CD4-positive, alpha-beta T cell (primary cell): ENCODE data around the gene USH1G. TPM values are rescaled to one million over a fixed set of nuclear protein-coding genes. Genes with fewer than 3 reads are reported as not detected.

Experiments used
- ATAC-seq: fragments of 200-7000 bp; cut with Tn5 transposase; one replicate; pipeline ENCODE4 v1.10.0; 2022; ENCODE audit warnings: mild to moderate bottlenecking; ENCODE audit not compliant: poor library complexity
- CTCF ChIA-PET: fragments of 350-600 bp; sonication (Branson Sonifier 250); formaldehyde crosslinking; loops from one replicate; lab custom pipeline; 2021; ENCODE audit warnings: antibody characterized with exemption, inconsistent platforms; lab: Charles Lee
- POLR2A ChIA-PET: fragments of 350-600 bp; sonication (Branson Sonifier 250); formaldehyde crosslinking; loops from one replicate; lab custom pipeline; 2021; ENCODE audit warnings: antibody characterized with exemption, inconsistent platforms; lab: Charles Lee
- DNase-seq, 14 experiments: peaks; one replicate each; pipeline ENCODE4 v3.0.0-alpha.2; 2013 to 2020; ENCODE audit warnings: mixed read lengths in 2 of 14
- H3K27ac ChIP-seq, 2 donors: one replicate each; pipeline versions ENCODE4 v1.5.1 to v1.7.0; 2013; ENCODE audit warnings: low read length in 2 of 2, low read depth in 1 of 2, mild to moderate bottlenecking in 1 of 2
- H3K27me3 ChIP-seq, 2 experiments: 1 replicate in 1 of 2; 2 replicates in 1 of 2; pipeline versions ENCODE4 v1.6.1 to v1.7.0; 2013; ENCODE audit warnings: low read length in 2 of 2, control low read depth in 1 of 2, mild to moderate bottlenecking in 1 of 2, moderate library complexity in 1 of 2; ENCODE audit not compliant: insufficient read depth in 2 of 2, control insufficient read depth in 1 of 2
- H3K36me3 ChIP-seq: one replicate; pipeline ENCODE4 v1.6.1; 2013; ENCODE audit warnings: low read length, control low read depth; ENCODE audit not compliant: insufficient read depth
- H3K4me1 ChIP-seq: one replicate; pipeline ENCODE4 v1.6.1; 2013; ENCODE audit warnings: low read length, control low read depth; ENCODE audit not compliant: insufficient read depth
- H3K4me3 ChIP-seq: one replicate; pipeline ENCODE4 v1.5.1; 2013; ENCODE audit warnings: mild to moderate bottlenecking, low read length, moderate library complexity
- H3K9me3 ChIP-seq, 2 experiments: 1 replicate in 1 of 2; 2 replicates in 1 of 2; pipeline versions ENCODE4 v1.6.1 to v1.7.0; 2013; ENCODE audit warnings: low read length in 2 of 2, mild to moderate bottlenecking in 2 of 2, control low read depth in 1 of 2, moderate library complexity in 1 of 2; ENCODE audit not compliant: control insufficient read depth in 1 of 2, insufficient read depth in 1 of 2
- H3K27ac Mint-ChIP-seq: one replicate; pipeline ENCODE4 v1.8.0; 2020; ENCODE audit warnings: mixed read lengths
- H3K27me3 Mint-ChIP-seq: one replicate; pipeline ENCODE4 v1.8.0; 2021; ENCODE audit warnings: mixed read lengths
- H3K36me3 Mint-ChIP-seq: one replicate; pipeline ENCODE4 v1.8.0; 2021; ENCODE audit warnings: low read depth, mixed read lengths
- H3K4me1 Mint-ChIP-seq: one replicate; pipeline ENCODE4 v1.8.0; 2021; ENCODE audit warnings: low read depth, mixed read lengths
- H3K4me3 Mint-ChIP-seq: one replicate; pipeline ENCODE4 v1.8.0; 2020; ENCODE audit warnings: mild to moderate bottlenecking, mixed read lengths
- H3K9me3 Mint-ChIP-seq: one replicate; pipeline ENCODE4 v1.8.0; 2020; ENCODE audit warnings: mixed read lengths
- CTCF ChIP-seq: fragments of 200-600 bp; IDR thresholded peaks from one replicate; pipeline ENCODE4 v1.8.0; 2022; ENCODE audit warnings: antibody characterized with exemption, mild to moderate bottlenecking
- intact Hi-C, 2 experiments: fragments of 100-400 bp; cut with DNase I in 1 of 2; cut with micrococcal nuclease in 1 of 2; formaldehyde crosslinking; loops; one replicate each; pipeline versions ENCODE4 v1.15.1 to v1.9.0; 2023 to 2025; cut with DNase I, micrococcal nuclease
- total RNA-seq, 174 experiments: library from RNA in 2 of 174; stranded (reverse) in 2 of 174; gene quantifications; one replicate each; pipeline ENCODE4 v1.2.3 and lab custom pipeline; 2021 to 2026

The USH1G gene
- total RNA-seq, 2 experiments from 2014 or later, result not detected

- Mint-ChIP-seq H3K27me3 (peaks cover 64% of the 10 kb centered on the region), H3K9me3 (no peaks in the 10 kb centered on the region), H3K4me3 (no peak overlapping the region), H3K4me1 (no peaks in the 10 kb centered on the region), H3K36me3 (no peaks in the 10 kb centered on the region), H3K27ac (no peak overlapping the region)
- Histone ChIP-seq H3K27me3 (peaks cover 33 to 34% of the 10 kb centered on the region in 2 experiments), H3K36me3 (no peaks in the 10 kb centered on the region), H3K27ac (no peak overlapping the region), H3K4me3 (no peak overlapping the region), H3K9me3 (peaks cover 0 to 11% of the 10 kb centered on the region in 2 experiments), H3K4me1 (peaks cover 9% of the 10 kb centered on the region)
- CTCF ChIA-PET, result no interaction called here
- intact Hi-C loops, result loop anchor here in 1 of 2 experiments (10.0 kb wide), 1 partner anchor 515 kb away; no protein-coding TSS in a partner anchor
- no peak for TF ChIP-seq CTCF
- POLR2A ChIA-PET, result no interaction called here
- DNase-seq (no peak), ATAC-seq (no peak)
Measured at GRCh38 chr17:74939534-74939933, 16.5 kb upstream of the USH1G start.

GRCh38 chr17:74938194-74938950, 15.3 kb upstream of the USH1G start:
- DNase-seq (no peak), ATAC-seq (no peak)
- intact Hi-C loops, result loop anchor here in 1 of 2 experiments (10.0 kb wide), 1 partner anchor 514 kb away; no protein-coding TSS in a partner anchor
- no peak for TF ChIP-seq CTCF
- Mint-ChIP-seq H3K27me3 (peaks cover 68% of the 10 kb centered on the region), H3K4me3 (no peak overlapping the region), H3K36me3 (no peaks in the 10 kb centered on the region), H3K4me1 (no peaks in the 10 kb centered on the region), H3K9me3 (no peaks in the 10 kb centered on the region), H3K27ac (no peak overlapping the region)
- Histone ChIP-seq H3K4me3 (no peak overlapping the region), H3K27ac (no peak overlapping the region), H3K9me3 (peaks cover 0 to 11% of the 10 kb centered on the region in 2 experiments), H3K36me3 (no peaks in the 10 kb centered on the region), H3K27me3 (peaks cover 38 to 42% of the 10 kb centered on the region in 2 experiments), H3K4me1 (peaks cover 9% of the 10 kb centered on the region)
- ChIA-PET POLR2A (no interaction called here), CTCF (interaction anchor here (1.0 kb wide), 1 partner anchor 19 kb away, joined by 3 read pairs; no protein-coding TSS in a partner anchor)

GRCh38 chr17:74937064-74938051, 14.3 kb upstream of the USH1G start:
- CTCF ChIA-PET, result interaction anchor here (0.6 kb wide), 1 partner anchor 138 kb away, joined by 3 read pairs; no protein-coding TSS in a partner anchor
- DNase-seq (no peak), ATAC-seq (no peak)
- Histone ChIP-seq H3K4me1 (peaks cover 9% of the 10 kb centered on the region), H3K4me3 (no peak overlapping the region), H3K27ac (no peak overlapping the region), H3K36me3 (no peaks in the 10 kb centered on the region), H3K27me3 (peaks cover 48% of the 10 kb centered on the region in 2 experiments), H3K9me3 (peaks cover 0 to 11% of the 10 kb centered on the region in 2 experiments)
- Mint-ChIP-seq H3K4me3 (no peak overlapping the region), H3K36me3 (no peaks in the 10 kb centered on the region), H3K9me3 (no peaks in the 10 kb centered on the region), H3K27ac (no peak overlapping the region), H3K4me1 (no peaks in the 10 kb centered on the region), H3K27me3 (peaks cover 71% of the 10 kb centered on the region)
- POLR2A ChIA-PET, result no interaction called here
- intact Hi-C loops, result loop anchor here in 1 of 2 experiments (10.0 kb wide), 1 partner anchor 513 kb away; no protein-coding TSS in a partner anchor
- TF ChIP-seq CTCF, result no peak
